ENCODE data around the gene BAZ2A.
"Not testable (repeated sequence)": the region's sequence is repeated elsewhere in the genome, so short reads cannot be mapped to it uniquely, and the experiment has no call there.

The BAZ2A gene

DNA sequence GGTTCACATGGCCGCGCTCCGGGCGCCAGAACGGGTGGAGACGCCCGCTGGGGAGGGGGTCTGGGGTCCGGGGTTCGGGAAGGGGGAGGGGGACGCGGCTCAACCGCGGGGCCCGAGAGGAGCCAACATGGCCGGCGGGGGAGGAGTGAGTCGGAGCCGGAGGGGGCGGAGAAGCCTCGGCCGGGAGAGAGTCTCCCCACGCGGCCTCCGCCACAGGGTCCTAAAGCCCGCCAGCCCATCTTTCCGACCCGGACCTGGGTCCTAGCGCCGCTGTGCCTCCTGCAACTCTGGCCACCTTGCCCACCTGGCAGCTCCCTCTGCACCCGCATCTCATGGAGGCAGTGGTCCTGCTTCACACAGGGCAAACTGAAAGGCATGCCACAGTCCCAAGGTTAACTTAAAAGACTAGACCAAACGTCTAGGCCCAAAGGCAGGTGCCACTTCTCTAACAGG is at the start of gene BAZ2A:
Gene BAZ2A (minus strand): TSS at position 147 of the 453 bp plus-strand sequence. CDS start 12,796 bp downstream, outside the sequence.
- FAIRE-seq, result no peak
- peak; percentile 88 for DNase-seq (ENCODE audit: insufficient read length, low spot score)
- no peak for TF ChIP-seq POLR2A (IDR thresholded peaks at IDR 0.05; ENCODE audit: low read depth, low read length)

DNA sequence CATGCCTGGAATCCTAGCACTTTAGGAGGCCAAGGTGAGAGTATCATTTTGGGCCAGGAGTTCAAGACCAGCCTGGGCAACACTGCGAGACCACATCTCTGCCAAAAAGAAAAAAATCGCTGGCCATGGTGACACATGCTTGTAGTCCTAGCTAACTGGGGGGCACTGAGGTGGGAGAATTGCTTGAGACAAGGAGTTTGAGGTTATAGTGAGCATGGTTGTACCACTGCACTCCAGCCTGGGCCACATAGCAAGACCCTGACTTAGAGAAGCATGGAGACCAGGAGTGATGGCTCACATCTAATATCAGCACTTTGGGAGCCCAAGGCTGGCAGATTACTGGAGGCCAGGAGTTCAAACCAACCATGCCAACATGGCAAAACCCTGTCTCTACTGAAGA is 48.7 kb upstream of the BAZ2A start:
- DNase-seq (ENCODE audit: insufficient read length, low spot score) (no peak), FAIRE-seq (no peak)
- TF ChIP-seq POLR2A (IDR thresholded peaks at IDR 0.05; ENCODE audit: low read depth, low read length), result no peak

DNA sequence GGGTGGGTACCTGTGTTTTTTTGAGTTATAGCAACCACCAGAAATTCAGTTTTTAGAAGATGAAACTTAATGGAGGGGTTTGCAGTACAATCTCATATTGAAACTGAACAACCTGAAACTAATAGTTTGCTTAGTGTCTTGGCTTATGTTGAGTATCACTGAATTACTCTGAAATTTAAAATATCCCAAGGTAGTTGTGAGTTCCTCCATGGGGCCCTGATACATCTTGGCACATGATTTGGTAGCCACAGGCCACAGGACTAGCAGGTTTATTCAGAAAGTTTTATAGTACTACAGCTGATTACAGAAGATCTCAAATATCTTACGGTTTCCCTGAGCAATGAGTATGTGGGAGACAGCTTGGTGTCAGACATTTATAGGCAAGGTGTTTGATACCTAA is 47.6 kb upstream of the BAZ2A start:
- no peak for FAIRE-seq

DNA sequence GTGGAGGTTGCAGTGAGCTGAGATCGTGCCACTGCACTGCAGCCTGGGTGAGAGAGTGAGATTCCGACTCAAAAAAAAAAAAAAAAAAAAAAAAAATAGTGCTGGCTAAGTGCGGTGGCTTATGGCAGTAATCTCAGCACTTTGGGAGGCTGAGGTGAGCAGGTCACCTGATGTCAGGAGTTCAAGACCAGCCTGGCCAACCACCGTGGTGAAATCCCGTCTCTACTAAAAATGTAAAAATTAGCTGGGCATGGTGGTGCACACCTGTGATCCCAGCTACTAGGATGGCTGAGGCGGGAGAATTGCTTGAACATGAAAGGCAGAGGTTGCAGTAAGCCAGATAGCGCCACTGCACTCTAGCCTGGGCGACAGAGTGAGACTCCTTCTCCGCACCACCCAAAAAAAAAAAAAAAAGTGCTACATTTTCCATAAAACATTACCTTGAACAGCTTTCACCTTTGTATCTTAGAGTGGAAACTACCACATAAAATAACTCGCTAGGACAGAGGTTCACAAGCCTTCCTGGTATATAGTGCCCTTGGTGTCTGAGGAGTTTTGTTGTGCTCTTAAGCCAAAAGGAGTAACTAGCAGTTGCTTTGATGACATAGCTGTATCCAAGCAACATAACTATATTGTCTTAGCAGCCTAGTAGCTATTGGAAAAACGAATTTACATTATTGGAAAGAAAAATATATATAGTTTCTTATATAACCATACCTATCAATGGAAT is 46.9 kb upstream of the BAZ2A start:
- FAIRE-seq (no peak), DNase-seq (ENCODE audit: insufficient read length, low spot score) (no peak)
- TF ChIP-seq POLR2A (IDR thresholded peaks at IDR 0.05; ENCODE audit: low read depth, low read length), result no peak

More for the DNA sequence above, 47.6 kb upstream of the BAZ2A start:
- no peak for DNase-seq (ENCODE audit: insufficient read length, low spot score)
- TF ChIP-seq POLR2A (IDR thresholded peaks at IDR 0.05; ENCODE audit: low read depth, low read length), result no peak

DNA sequence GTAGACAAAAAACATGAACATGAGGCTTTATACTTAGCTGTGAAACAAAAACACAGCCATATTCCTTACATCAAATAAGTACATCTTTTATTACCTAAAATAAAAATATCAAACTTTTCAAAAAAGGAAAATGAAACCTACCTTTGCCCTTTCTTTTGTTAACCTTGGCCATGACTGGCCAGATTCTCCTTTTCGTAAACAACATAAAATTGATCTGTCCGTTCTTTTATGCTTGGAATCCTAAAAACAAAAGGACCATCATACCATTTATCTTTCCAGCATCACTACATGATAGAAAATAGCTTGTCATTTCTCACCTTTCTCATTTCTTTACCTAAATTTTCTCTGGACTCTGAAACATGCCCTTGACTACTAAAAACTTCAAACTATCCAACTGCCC is 41.5 kb upstream of the BAZ2A start:
- FAIRE-seq (no peak), DNase-seq (ENCODE audit: insufficient read length, low spot score) (no peak)
- no peak for TF ChIP-seq POLR2A (IDR thresholded peaks at IDR 0.05; ENCODE audit: low read depth, low read length)

DNA sequence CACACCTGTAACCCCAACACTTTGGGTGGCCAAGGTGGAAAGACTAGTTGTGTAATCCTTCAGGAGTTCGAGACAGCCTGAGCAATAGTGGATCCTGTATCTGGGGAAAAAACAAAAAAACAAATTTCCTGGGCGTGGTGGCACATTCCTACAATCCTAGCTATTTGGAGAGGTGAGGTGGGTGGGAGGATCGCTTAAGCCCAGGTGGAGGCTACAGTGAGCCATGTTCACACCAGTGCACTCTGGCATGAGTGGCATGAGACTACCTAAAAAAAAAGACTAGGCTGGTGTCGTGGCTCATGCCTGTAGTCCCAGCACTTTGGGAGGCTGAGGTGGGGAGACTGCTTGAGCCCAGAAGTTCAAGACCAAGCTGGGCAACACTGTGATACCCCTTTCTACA is 40.7 kb upstream of the BAZ2A start:
- no peak for FAIRE-seq
- no peak for DNase-seq (ENCODE audit: insufficient read length, low spot score)

DNA sequence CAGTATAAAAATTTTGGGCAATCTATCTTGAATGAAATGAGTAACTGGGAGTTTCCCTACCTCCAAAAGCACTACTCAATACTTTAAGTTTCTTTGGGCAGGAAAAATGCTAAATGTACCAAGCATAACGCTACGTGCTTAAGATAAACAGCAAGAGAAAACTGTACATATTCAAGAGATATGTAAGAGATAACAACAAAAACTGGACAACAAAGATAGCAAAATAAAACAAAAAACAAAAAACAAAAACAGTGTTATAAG is 38.0 kb upstream of the BAZ2A start:
- no peak for TF ChIP-seq POLR2A (IDR thresholded peaks at IDR 0.05; ENCODE audit: low read depth, low read length)
- DNase-seq (ENCODE audit: insufficient read length, low spot score) (no peak), FAIRE-seq (peak; percentile 60)

More for the DNA sequence above, 40.7 kb upstream of the BAZ2A start:
- TF ChIP-seq POLR2A (IDR thresholded peaks at IDR 0.05; ENCODE audit: low read depth, low read length), result no peak

DNA sequence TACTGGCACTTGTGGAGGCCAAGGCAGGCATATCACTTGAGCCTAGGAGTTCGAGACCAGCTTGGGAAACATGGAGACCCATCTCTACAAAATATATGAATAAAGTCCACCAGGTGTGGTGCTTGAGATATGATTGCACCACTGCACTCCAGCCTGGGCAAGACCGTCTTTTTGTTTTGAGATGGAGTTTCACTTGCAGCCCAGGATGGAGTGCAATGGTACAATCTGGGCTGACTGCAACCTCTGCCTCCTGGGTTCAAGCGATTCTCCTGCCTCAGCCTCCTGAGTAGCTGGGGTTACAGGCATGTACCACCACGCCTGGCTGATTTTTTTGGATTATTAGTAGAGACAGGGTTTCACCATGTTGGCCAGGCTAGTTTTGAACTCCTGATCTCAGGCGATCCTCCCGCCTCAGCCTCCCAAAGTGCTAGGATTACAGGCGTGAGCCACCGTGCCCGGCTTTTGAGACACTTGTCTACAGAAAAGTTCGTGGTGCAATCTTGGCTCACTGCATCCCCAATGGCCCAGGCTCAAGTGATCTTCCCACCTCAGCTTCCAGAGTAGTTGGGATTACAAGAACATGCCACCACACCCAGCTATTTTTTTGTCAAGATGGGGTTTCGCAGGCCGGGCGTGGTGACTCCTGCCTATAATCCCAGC is 32.0 kb upstream of the BAZ2A start:
- FAIRE-seq (no peak), DNase-seq (ENCODE audit: insufficient read length, low spot score) (no peak)
- no peak for TF ChIP-seq POLR2A (IDR thresholded peaks at IDR 0.05; ENCODE audit: low read depth, low read length)

DNA sequence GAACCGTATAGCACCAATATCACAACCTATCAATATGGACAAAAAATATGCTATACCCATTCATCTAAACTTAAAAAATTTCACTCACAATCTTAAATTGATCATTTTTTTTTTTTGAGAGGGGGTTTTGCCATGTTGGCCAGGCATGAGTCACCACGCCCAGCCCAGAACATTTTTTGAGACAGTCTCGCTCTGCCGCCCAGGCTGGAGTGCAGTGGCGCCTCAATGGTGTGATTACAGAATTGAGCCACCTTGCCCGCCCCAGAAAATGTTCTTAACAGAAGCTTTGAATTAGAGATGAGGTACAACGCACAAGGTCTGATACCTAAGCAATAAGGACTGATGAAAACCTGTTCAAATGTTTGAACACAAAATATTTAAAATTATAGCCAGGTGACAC is 31.4 kb upstream of the BAZ2A start:
- FAIRE-seq (no peak), DNase-seq (ENCODE audit: insufficient read length, low spot score) (no peak)
- no peak for TF ChIP-seq POLR2A (IDR thresholded peaks at IDR 0.05; ENCODE audit: low read depth, low read length)

DNA sequence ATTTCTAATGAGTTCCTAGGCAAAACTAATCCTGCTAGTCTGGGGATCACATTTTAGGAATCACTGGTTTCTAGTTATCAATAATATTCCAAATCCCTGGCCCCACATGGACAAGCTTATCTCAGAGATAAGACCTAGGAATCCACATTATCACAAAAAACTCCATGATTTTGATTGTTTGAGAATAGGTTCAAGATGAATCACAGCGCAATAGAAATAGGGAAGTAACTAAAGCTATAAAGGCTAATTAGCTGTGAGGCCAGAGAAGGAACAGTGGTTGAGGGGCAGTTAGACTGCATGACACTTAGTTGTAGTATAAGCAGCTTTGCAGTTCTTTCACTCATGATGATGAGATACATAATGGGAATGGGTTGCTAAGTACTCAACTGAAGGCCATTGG is 28.8 kb upstream of the BAZ2A start:
- no peak for FAIRE-seq
- no peak for TF ChIP-seq POLR2A (IDR thresholded peaks at IDR 0.05; ENCODE audit: low read depth, low read length)
- no peak for DNase-seq (ENCODE audit: insufficient read length, low spot score)

DNA sequence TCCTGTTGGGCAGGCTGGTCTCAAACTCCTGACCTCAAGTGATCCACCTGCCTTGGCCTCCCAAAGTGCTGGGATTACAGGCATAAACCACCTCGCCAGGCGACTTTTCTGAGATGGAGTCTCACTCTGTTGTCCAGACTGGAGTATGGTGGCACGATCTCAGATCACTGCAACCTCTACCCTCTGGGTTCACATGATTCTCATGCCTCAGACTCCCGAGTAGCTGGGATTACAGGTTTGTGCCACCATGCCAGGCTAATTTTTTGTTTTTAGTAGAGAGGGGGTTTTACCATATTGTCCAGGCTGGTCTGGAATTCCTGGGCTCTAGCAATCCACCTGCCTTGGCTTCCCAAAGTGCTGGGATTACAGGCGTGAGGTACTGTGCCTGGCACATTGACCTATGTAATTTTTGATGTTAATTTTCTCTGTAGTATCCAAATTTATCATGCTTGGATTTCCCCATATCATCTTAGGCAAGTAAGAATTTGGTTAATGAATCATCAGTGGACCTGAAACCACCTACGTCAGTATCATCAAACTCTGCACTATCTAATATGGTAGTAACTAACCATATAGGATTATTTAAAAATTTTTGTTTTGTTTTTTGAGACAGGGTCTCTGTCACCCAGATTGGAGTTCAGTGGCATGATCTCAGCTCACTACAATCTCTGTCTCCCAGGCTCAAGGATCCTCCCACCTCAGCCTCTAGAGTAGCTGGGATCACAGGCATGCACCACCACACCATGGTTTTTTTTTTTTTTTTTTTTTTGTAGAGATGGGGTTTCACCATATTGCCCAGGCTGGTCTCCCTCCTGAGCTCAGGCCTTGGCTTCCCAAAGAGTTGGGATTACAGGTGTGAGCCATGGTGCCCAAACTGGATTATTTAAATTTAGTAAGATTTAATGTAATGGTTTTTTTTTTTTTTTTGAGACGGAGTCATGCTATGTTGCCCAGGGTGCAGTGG is 27.6 kb upstream of the BAZ2A start:
- no peak for TF ChIP-seq POLR2A (IDR thresholded peaks at IDR 0.05; ENCODE audit: low read depth, low read length)
- DNase-seq (ENCODE audit: insufficient read length, low spot score), result no peak
- FAIRE-seq, result no peak

DNA sequence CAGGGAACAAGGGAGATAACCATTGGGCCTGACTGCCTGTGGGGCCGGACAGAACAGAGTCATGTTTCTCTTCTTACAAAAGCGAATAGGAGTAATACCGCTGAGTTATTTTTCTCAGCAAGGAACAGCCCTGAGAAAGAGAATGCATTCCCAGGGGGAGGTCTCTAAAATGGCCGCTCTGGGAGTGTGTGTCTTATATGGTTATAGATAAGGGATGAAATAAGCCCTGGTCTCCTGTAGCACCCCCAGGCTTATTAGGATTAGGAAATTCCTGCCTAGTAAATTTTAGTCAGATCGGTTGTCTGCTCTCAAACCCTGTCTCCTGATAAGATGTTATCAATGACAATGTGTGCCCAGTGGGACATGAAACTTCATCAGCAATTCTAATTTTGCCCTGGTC is 23.7 kb upstream of the BAZ2A start:
- not testable (repeated sequence) for FAIRE-seq; DNase-seq (ENCODE audit: insufficient read length, low spot score)

DNA sequence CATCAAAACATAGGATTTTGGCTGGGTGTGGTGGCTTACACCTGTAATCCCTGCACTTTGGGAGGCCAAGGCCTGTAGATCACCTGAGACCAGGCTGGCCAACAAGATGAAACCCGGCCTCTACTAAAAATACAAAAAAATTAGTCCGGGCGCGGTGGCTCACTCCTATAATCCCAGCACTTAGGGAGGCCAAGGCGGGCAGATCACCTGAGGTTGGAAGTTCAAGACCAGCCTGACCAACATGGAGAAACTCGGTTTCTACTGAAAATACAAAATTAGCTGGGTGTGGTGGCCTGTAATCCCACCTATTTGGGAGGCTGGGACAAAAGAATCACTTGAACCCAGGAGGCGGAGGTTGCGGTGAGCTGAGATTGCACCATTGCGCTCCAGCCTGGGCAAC is 17.9 kb upstream of the BAZ2A start:
- not testable (repeated sequence) for FAIRE-seq; DNase-seq (ENCODE audit: insufficient read length, low spot score)

DNA sequence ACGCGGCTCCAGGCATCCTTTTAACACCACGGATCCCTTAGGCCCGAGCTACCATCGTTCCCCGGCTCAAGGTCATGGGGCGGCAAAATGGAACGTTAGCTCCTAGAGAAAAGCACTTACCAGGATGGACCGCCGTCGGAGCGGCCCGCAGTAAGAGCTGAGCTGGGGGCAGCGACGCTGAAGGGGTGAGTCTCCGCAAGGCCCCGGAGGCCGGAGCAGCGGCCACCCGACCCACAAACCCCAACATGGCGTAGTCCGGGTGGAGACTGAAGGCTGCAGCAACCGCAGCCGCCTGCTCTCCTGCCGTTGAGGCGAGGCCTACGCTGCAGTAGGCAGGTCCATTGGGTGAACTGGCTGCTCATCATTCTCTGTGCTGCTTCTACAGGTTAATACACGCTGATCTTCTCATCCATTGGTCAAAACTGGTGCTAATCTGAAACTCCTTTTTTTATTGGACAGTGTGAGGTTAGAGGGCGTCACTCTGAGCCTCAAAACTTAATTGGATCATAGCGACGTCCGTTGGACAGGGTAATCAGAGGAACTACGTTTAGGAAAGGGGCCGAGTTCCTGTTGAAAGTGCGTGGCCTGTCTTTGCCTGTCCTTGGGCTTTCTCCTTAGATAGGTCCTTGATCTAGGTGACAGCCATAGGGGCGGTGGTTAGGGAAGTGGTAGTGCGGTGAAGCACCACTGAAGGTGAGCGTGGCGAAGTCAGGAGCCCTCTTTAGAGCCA is 15.8 kb upstream of the BAZ2A start, which contains the start of gene ATP5F1B:
Gene ATP5F1B (minus strand): TSS at position 268 of the 730 bp plus-strand sequence. CDS start 21 bp downstream, at position 247.
- DNase-seq (ENCODE audit: insufficient read length, low spot score) (peak; percentile 95), FAIRE-seq (peak; percentile 95)
- TF ChIP-seq POLR2A (IDR thresholded peaks at IDR 0.05; ENCODE audit: low read depth, low read length), result peak; percentile 98

Measured in H54 (cell line).